HL-60 (cell line): ENCODE data around the gene CPPED1.
A peak's percentile ranks its signal among the peaks of the same experiment; 100 is the strongest.

Experiments used
- DNase-seq, 2 experiments: peaks; one replicate each; pipeline ENCODE4 v3.0.0-alpha.2; 2010 to 2020; ENCODE audit warnings: low read depth in 1 of 2, low spot score in 1 of 2
- H3K27ac ChIP-seq: fragments of 250-450 bp; sonication (Bioruptor Pico); replicated peaks from 2 replicates; pipeline ENCODE4 v1.5.1; 2020; ENCODE audit warnings: mild to moderate bottlenecking, moderate library complexity
- H3K27me3 ChIP-seq: fragments of 250-450 bp; sonication (Bioruptor Pico); 2 replicates; pipeline ENCODE4 v1.5.1; 2021; ENCODE audit warnings: mild to moderate bottlenecking, moderate library complexity; ENCODE audit not compliant: insufficient read depth, poor library complexity, severe bottlenecking
- H3K4me3 ChIP-seq: replicated peaks from 2 replicates; pipeline ENCODE4 v1.5.1; 2011; ENCODE audit warnings: mild to moderate bottlenecking, control low read depth, low read length; ENCODE audit not compliant: insufficient read depth
- CTCF ChIP-seq: IDR thresholded peaks from one replicate; pipeline ENCODE4 v1.5.1; 2011; ENCODE audit warnings: low read length, control low read depth, inconsistent platforms; ENCODE audit not compliant: insufficient read depth
- GABPA ChIP-seq: IDR thresholded peaks from 2 replicates; pipeline ENCODE4 v1.6.1; 2012; ENCODE audit warnings: low read depth
- POLR2AphosphoS5 ChIP-seq: IDR thresholded peaks from 2 replicates; pipeline ENCODE4 v1.6.1; 2012; ENCODE audit warnings: low read depth
- REST ChIP-seq: IDR thresholded peaks from 2 replicates; pipeline ENCODE4 v1.6.1; 2012; ENCODE audit warnings: low read depth; ENCODE audit not compliant: insufficient replicate concordance
- SPI1 ChIP-seq: IDR thresholded peaks from 2 replicates; pipeline ENCODE4 v1.6.1; 2012; ENCODE audit warnings: low read depth, mild to moderate bottlenecking, borderline replicate concordance

Gene CPPED1

GRCh38 chr16:12667909-12668308 is 135.8 kb downstream of the CPPED1 start:
- Histone ChIP-seq H3K27ac (no peak overlapping the region), H3K4me3 (no peak overlapping the region), H3K27me3 (no peaks in the 10 kb centered on the region)
- no peak for DNase-seq
- no peak for TF ChIP-seq REST

GRCh38 chr16:12664164-12664733 is 139.4 kb downstream of the CPPED1 start:
- no peak overlapping the region for H3K27ac ChIP-seq
- no peak for TF ChIP-seq CTCF
- no peak for TF ChIP-seq GABPA
- no peak for TF ChIP-seq REST
- TF ChIP-seq POLR2AphosphoS5, result no peak
- no peak for TF ChIP-seq SPI1
- H3K4me3 ChIP-seq, result no peak overlapping the region
- DNase-seq, result no peak
- no peaks in the 10 kb centered on the region for H3K27me3 ChIP-seq

- Histone ChIP-seq H3K27ac (no peak overlapping the region), H3K27me3 (no peaks in the 10 kb centered on the region), H3K4me3 (no peak overlapping the region)
- peak in 1 of 2 experiments; percentile 17 for DNase-seq
- no peak for TF ChIP-seq POLR2AphosphoS5
- no peak for TF ChIP-seq GABPA
- TF ChIP-seq SPI1, result no peak
- peak; percentile 98 for TF ChIP-seq REST
- no peak for TF ChIP-seq CTCF
These were observed 142.0 kb downstream of the CPPED1 start for GRCh38 chr16:12661656-12662172.
